Measurements from ENCODE around the gene PTPRN2.

PTPRN2 gene

DNA sequence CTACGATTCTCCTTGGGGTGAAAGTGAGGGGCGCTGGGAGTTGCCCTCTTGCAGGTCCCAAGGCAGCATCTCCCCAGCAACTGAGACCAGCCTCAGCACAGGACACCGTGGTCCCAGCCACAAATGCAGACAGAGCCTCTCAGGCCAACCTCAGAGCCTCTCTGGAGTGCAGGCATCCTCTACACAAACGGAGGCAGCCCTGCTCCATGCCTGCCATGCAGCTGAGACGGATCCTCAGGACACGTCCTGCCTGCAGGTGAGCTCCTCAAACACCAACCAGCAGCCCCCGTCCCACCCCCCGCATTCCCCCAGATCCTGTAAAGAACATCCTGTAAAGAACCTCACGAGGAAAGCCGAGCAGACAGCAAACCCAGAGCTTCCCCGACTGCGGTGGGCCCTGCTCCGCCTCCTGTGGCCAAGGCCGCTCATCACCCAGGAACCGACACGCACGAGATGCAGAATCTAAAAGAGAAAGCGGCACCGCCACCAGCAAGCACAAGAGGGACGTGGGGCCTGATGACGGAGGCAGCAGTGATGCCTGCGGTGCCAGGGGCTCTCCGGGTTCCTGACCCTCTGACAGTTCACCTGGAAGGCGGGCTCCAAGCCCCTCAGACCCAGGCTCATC, 186.9 kb downstream of the PTPRN2 start:
- DNase-seq (ENCODE audit: low read depth) = no peak

- no peak for DNase-seq (ENCODE audit: low read depth)
These were observed 187.9 kb downstream of the PTPRN2 start for GRCh38 chr7:158399762-158400161.

DNA sequence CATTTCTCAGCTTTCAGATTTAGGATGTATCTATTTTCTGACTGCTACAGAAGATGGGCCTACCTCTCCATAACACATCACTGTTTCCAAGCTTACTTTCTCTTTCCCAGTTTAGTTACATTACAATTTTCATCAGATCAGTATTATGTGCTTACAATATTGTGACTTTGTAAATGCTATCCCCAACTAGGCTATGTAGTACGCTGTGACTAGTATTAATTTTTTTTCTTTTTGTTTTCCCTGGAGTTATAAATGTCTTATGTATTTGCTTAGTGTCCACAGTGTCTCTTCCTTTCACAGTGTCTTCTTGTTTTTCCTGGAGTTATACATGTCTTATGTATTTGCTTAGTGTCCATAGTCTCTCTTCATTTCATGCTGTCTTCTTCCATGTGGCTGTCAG, 188.9 kb downstream of the PTPRN2 start:
- DNase-seq (ENCODE audit: low read depth) = no peak

- DNase-seq (ENCODE audit: low read depth) = no peak
These were observed 189.7 kb downstream of the PTPRN2 start for GRCh38 chr7:158397885-158398284.

- no peak for DNase-seq (ENCODE audit: low read depth)
These were observed 190.4 kb downstream of the PTPRN2 start for GRCh38 chr7:158396982-158397862.

- DNase-seq (ENCODE audit: low read depth) = no peak
These were observed 191.2 kb downstream of the PTPRN2 start for GRCh38 chr7:158396301-158396905.

GRCh38 chr7:158395780-158396278, 191.8 kb downstream of the PTPRN2 start:
- DNase-seq (ENCODE audit: low read depth) = no peak

DNA sequence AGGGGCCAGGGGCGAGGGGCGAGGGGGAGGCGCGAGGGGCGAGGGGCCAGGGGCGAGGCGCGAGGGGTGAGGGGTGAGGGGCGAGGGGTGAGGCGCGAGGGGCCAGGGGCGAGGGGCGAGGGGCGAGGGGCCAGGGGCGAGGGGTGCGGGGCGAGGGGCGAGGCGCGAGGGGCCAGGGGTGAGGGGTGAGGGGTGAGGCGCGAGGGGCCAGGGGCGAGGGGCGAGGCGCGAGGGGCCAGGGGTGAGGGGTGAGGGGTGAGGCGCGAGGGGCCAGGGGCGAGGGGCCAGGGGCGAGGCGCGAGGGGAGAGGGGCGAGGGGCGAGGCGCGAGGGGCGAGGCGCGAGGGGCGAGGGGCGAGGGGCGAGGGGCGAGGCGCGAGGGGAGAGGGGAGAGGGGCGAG, 192.3 kb downstream of the PTPRN2 start:
- DNase-seq (ENCODE audit: low read depth) = no peak

- DNase-seq (ENCODE audit: low read depth) = peak; percentile 32
These were observed 192.7 kb downstream of the PTPRN2 start for GRCh38 chr7:158394936-158395335.

- no peak for DNase-seq (ENCODE audit: low read depth)
These were observed 193.5 kb downstream of the PTPRN2 start for GRCh38 chr7:158393926-158394625.

DNA sequence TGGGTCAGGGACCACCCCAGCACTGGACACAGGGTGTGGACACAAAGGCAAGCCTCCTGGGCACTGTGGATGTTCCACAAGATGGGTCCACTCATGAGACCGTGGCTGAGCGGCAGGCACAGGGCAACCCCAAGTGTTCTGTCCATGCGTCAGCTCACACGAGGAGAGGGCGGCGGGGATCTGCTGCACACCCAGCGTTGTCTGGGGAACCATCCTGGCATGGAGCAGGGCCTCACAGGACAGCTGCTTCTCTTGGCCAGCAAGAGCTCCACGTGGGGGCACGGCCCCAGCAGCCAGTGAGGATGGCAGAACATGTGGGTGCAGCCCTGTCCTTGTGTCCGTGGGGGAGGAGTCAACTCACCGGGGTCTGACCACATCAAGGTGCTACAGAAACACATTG, 195.4 kb downstream of the PTPRN2 start:
- no peak for DNase-seq (ENCODE audit: low read depth)

GRCh38 chr7:158391541-158391940, 196.1 kb downstream of the PTPRN2 start:
- DNase-seq (ENCODE audit: low read depth) = no peak

DNA sequence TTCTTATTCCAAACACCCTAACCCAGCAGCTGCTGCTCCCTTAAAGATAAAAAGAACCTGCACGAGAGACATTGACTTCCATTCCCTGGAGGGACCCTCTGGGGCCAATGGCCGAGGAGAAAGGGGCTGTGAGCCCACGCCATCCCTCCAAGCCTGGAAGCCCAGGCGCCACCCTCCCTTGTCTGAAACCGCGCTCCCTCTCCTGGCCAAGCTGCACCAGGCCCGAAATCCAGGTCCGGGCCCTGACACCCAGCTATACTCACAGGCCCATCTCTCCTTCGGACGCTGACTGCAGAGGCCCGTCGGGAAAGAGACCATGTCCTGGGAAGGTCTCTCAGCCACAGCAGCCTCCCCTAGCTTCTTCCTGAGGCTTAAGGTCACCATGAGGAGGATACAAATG, 196.5 kb downstream of the PTPRN2 start:
- no peak for DNase-seq (ENCODE audit: low read depth)

GRCh38 chr7:158390460-158390859, 197.2 kb downstream of the PTPRN2 start:
- DNase-seq (ENCODE audit: low read depth) = no peak

- no peak for DNase-seq (ENCODE audit: low read depth)
These were observed 197.9 kb downstream of the PTPRN2 start for GRCh38 chr7:158389514-158390425.

- DNase-seq (ENCODE audit: low read depth) = no peak
These were observed 198.7 kb downstream of the PTPRN2 start for GRCh38 chr7:158388928-158389327.

DNA sequence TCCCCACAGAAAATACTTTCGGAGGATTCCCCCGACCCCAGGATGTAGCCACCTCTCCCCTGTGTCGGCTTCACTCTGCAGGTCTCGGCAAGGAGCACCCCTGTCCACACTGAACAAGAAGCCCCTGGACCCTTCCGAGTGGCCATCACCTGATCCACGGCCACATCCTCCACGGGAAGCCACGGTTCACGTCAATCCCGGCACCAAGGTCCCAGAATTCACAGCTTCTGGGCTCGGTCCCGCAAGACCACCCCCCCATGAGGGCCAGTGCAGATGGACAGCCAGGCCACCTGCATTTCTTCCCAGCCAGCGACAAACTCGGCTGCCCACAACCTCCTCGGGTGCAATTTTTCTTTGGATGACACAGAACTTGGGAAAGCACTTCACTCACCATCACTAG, 199.6 kb downstream of the PTPRN2 start:
- no peak for DNase-seq (ENCODE audit: low read depth)

DNA sequence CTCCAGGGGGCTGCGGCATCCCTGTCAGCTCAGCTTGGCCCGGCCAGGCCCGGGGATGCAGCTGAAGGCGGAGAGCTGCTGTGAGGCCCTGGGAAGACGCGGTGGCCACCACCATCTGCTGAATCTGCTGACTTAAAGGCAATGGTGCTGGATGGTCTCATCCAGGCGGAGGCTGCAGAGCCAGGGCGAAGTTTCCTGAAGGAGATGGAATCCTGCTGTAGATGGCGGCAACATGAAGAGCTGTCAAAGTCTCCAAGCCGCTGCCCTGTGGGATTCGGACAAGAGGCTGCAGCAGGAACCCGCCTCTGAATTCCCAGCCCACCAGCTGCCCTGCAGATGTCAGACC, 200.1 kb downstream of the PTPRN2 start:
- no peak for DNase-seq (ENCODE audit: low read depth)

- DNase-seq (ENCODE audit: low read depth) = no peak
These were observed 200.6 kb downstream of the PTPRN2 start for GRCh38 chr7:158386866-158387545.

DNA sequence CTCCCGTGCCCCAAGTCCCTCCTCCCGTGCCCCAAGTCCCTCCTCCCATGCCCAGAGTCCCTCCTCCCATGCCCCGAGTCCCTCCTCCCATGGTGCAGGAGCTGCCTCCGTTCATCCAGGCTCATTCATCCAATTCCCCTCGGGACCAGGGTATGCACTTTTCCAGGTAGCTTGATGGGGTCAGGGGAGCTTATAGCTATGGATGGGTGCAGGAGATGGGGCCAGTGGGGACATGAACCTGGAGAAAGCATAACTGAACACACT, 201.3 kb downstream of the PTPRN2 start:
- DNase-seq (ENCODE audit: low read depth) = no peak
